Neural cell (in vitro differentiated cells): ENCODE results near the gene DLK1. TPM values are rescaled to one million over a fixed set of nuclear protein-coding genes. Genes with fewer than 3 reads are reported as not detected.

Source experiments
- H2AFZ ChIP-seq: fragments of 200-600, 300-800 bp; sonication (generic), shearing (Covaris generic); 2 replicates; pipeline ENCODE4 v1.6.0; 2014; ENCODE audit warnings: low read depth, mild to moderate bottlenecking, antibody characterized with exemption, low read length, moderate library complexity
- H3F3A ChIP-seq: fragments of 200-600 bp; shearing (Covaris generic); 2 replicates; pipeline ENCODE4 v1.6.1; 2016; ENCODE audit warnings: mild to moderate bottlenecking, moderate library complexity, mixed read lengths, antibody characterized with exemption, low read length; ENCODE audit not compliant: insufficient read depth, poor library complexity, severe bottlenecking
- H3K27ac ChIP-seq: fragments of 200-600, 300-800 bp; sonication (generic), shearing (Covaris generic); 2 replicates; pipeline ENCODE4 v1.5.1; 2014; ENCODE audit warnings: mild to moderate bottlenecking, low read length, moderate library complexity
- H3K27me3 ChIP-seq: fragments of 300-800, 200-600 bp; sonication (generic), shearing (Covaris generic); 2 replicates; pipeline ENCODE4 v1.6.0; 2014; ENCODE audit warnings: mild to moderate bottlenecking, low read depth, low read length, moderate library complexity; ENCODE audit not compliant: insufficient read depth
- H3K36me3 ChIP-seq: fragments of 300-800, 200-600 bp; sonication (generic), shearing (Covaris generic); 2 replicates; pipeline ENCODE4 v1.5.1; 2014; ENCODE audit warnings: mild to moderate bottlenecking, antibody characterized with exemption, low read length, moderate library complexity; ENCODE audit not compliant: insufficient read depth
- H3K4me2 ChIP-seq: fragments of 300-800, 200-600 bp; sonication (generic), shearing (Covaris generic); 2 replicates; pipeline ENCODE4 v1.6.0; 2014; ENCODE audit warnings: mild to moderate bottlenecking, low read length
- H3K4me3 ChIP-seq: fragments of 300-800, 200-600 bp; sonication (generic), shearing (Covaris generic); 2 replicates; pipeline ENCODE4 v1.5.1; 2014; ENCODE audit warnings: mild to moderate bottlenecking, low read length, moderate library complexity
- H3K79me2 ChIP-seq: fragments of 200-600 bp; shearing (Covaris generic); replicated peaks from 2 replicates; pipeline ENCODE4 v1.6.0; 2014; ENCODE audit warnings: mild to moderate bottlenecking, low read length, moderate library complexity; ENCODE audit not compliant: insufficient read depth
- H3K9ac ChIP-seq: fragments of 300-800, 200-600 bp; sonication (generic), shearing (Covaris generic); 2 replicates; pipeline ENCODE4 v1.6.1; 2016; ENCODE audit warnings: mild to moderate bottlenecking, low read length, mixed read lengths
- H3K9me2 ChIP-seq: fragments of 200-600 bp; shearing (Covaris generic); 2 replicates; pipeline ENCODE4 v1.6.1; 2016; ENCODE audit warnings: mild to moderate bottlenecking, low read length, mixed read lengths; ENCODE audit not compliant: insufficient read depth
- H3K9me3 ChIP-seq: fragments of 200-600, 300-800 bp; sonication (generic), shearing (Covaris generic); 2 replicates; pipeline ENCODE4 v1.6.1; 2016; ENCODE audit warnings: mild to moderate bottlenecking, mixed run types, low read length, moderate library complexity, mixed read lengths
- H4K20me1 ChIP-seq: fragments of 200-600 bp; shearing (Covaris generic); 2 replicates; pipeline ENCODE4 v1.6.1; 2016; ENCODE audit warnings: mild to moderate bottlenecking, mixed run types; ENCODE audit not compliant: insufficient read depth
- EP300 ChIP-seq: fragments of 450-650 bp; conservative IDR thresholded peaks from 2 replicates; pipeline ENCODE4 v1.6.1; 2014; ENCODE audit warnings: antibody characterized with exemption, mild to moderate bottlenecking, moderate library complexity; ENCODE audit not compliant: poor library complexity, severe bottlenecking
- EZH2 ChIP-seq: fragments of 200-600, 300-800 bp; shearing (Covaris generic), sonication (generic); IDR thresholded peaks from 2 replicates; pipeline ENCODE4 v1.6.1; 2014; ENCODE audit warnings: antibody characterized with exemption, low read length, borderline replicate concordance, mild to moderate bottlenecking; ENCODE audit not compliant: insufficient read depth, poor library complexity, severe bottlenecking
- MXI1 ChIP-seq: fragments of 450-650 bp; conservative IDR thresholded peaks from 2 replicates; pipeline ENCODE4 v1.6.1; 2014; ENCODE audit warnings: antibody characterized with exemption, mild to moderate bottlenecking; ENCODE audit not compliant: poor library complexity, severe bottlenecking
- POLR2AphosphoS5 ChIP-seq: IDR thresholded peaks from 2 replicates; pipeline ENCODE4 v1.6.1; 2012
- RAD21 ChIP-seq: fragments of 450-650 bp; conservative IDR thresholded peaks from 2 replicates; pipeline ENCODE4 v1.6.1; 2014; ENCODE audit warnings: antibody characterized with exemption, mild to moderate bottlenecking, moderate library complexity
- SMC3 ChIP-seq: fragments of 450-650 bp; conservative IDR thresholded peaks from 2 replicates; pipeline ENCODE4 v1.6.1; 2014; ENCODE audit warnings: antibody characterized with exemption, mild to moderate bottlenecking, moderate library complexity; ENCODE audit not compliant: poor library complexity
- TAF1 ChIP-seq: IDR thresholded peaks from 2 replicates; pipeline ENCODE4 v1.6.1; 2012; ENCODE audit warnings: low read depth
- polyA plus RNA-seq: library from polyadenylated mRNA; depleted of rRNA; stranded (reverse); fragments of >200 nt; gene quantifications from 2 replicates; pipeline ENCODE4 v1.2.3, GENCODE V29; 2014
- TF ChIP-seq, protein P1 (sequence below): fragments of 450-650 bp; IDR thresholded peaks from 2 replicates; pipeline ENCODE4 v1.5.1; 2014; ENCODE audit warnings: antibody characterized with exemption, mild to moderate bottlenecking, moderate library complexity; ENCODE audit not compliant: poor library complexity, severe bottlenecking
- TF ChIP-seq, protein P2 (sequence below): IDR thresholded peaks from 2 replicates; pipeline ENCODE4 v1.6.1; 2012; ENCODE audit warnings: borderline replicate concordance

Gene DLK1
- polyA plus RNA-seq, 1 donor from 2014 or later: 6.8 TPM

- Histone ChIP-seq H3K4me2 (no peak overlapping the region), H3K4me3 (no peak overlapping the region), H3K9me3 (no peaks in the 10 kb centered on the region), H3K27ac (no peak overlapping the region), H3K79me2 (no peaks in the 10 kb centered on the region), H3K27me3 (no peaks in the 10 kb centered on the region), H2AFZ (no peak overlapping the region), H4K20me1 (no peaks in the 10 kb centered on the region), H3K9ac (no peak overlapping the region), H3F3A (no peaks in the 10 kb centered on the region), H3K36me3 (no peaks in the 10 kb centered on the region), H3K9me2 (no peaks in the 10 kb centered on the region)
- TF ChIP-seq TAF1 (no peak), POLR2AphosphoS5 (no peak), RAD21 (no peak), SMC3 (no peak), MXI1 (no peak), EP300 (no peak), EZH2 (no peak)
- TF ChIP-seq, protein P1, sequence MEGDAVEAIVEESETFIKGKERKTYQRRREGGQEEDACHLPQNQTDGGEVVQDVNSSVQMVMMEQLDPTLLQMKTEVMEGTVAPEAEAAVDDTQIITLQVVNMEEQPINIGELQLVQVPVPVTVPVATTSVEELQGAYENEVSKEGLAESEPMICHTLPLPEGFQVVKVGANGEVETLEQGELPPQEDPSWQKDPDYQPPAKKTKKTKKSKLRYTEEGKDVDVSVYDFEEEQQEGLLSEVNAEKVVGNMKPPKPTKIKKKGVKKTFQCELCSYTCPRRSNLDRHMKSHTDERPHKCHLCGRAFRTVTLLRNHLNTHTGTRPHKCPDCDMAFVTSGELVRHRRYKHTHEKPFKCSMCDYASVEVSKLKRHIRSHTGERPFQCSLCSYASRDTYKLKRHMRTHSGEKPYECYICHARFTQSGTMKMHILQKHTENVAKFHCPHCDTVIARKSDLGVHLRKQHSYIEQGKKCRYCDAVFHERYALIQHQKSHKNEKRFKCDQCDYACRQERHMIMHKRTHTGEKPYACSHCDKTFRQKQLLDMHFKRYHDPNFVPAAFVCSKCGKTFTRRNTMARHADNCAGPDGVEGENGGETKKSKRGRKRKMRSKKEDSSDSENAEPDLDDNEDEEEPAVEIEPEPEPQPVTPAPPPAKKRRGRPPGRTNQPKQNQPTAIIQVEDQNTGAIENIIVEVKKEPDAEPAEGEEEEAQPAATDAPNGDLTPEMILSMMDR: no peak
- TF ChIP-seq, protein P2, sequence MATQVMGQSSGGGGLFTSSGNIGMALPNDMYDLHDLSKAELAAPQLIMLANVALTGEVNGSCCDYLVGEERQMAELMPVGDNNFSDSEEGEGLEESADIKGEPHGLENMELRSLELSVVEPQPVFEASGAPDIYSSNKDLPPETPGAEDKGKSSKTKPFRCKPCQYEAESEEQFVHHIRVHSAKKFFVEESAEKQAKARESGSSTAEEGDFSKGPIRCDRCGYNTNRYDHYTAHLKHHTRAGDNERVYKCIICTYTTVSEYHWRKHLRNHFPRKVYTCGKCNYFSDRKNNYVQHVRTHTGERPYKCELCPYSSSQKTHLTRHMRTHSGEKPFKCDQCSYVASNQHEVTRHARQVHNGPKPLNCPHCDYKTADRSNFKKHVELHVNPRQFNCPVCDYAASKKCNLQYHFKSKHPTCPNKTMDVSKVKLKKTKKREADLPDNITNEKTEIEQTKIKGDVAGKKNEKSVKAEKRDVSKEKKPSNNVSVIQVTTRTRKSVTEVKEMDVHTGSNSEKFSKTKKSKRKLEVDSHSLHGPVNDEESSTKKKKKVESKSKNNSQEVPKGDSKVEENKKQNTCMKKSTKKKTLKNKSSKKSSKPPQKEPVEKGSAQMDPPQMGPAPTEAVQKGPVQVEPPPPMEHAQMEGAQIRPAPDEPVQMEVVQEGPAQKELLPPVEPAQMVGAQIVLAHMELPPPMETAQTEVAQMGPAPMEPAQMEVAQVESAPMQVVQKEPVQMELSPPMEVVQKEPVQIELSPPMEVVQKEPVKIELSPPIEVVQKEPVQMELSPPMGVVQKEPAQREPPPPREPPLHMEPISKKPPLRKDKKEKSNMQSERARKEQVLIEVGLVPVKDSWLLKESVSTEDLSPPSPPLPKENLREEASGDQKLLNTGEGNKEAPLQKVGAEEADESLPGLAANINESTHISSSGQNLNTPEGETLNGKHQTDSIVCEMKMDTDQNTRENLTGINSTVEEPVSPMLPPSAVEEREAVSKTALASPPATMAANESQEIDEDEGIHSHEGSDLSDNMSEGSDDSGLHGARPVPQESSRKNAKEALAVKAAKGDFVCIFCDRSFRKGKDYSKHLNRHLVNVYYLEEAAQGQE: no peak
Observed at GRCh38 chr14:100735271-100735670, 8.6 kb downstream of the DLK1 start.

- H3K9me3 ChIP-seq: no peaks in the 10 kb centered on the region
- H3K9ac ChIP-seq: no peak overlapping the region
- H2AFZ ChIP-seq: no peak overlapping the region
- H3K4me2 ChIP-seq: no peak overlapping the region
- H3K27ac ChIP-seq: no peak overlapping the region
- H3K4me3 ChIP-seq: no peak overlapping the region
- no peaks in the 10 kb centered on the region for H3F3A ChIP-seq
- H4K20me1 ChIP-seq: no peaks in the 10 kb centered on the region
- H3K27me3 ChIP-seq: no peaks in the 10 kb centered on the region
- no peaks in the 10 kb centered on the region for H3K79me2 ChIP-seq
- H3K9me2 ChIP-seq: no peaks in the 10 kb centered on the region
- no peaks in the 10 kb centered on the region for H3K36me3 ChIP-seq
- TF ChIP-seq EZH2: no peak
- TF ChIP-seq, protein P2: no peak
- no peak for TF ChIP-seq TAF1
- TF ChIP-seq POLR2AphosphoS5: no peak
- no peak for TF ChIP-seq SMC3
- TF ChIP-seq MXI1: no peak
- TF ChIP-seq, protein P1: no peak
- no peak for TF ChIP-seq RAD21
- no peak for TF ChIP-seq EP300
Observed at GRCh38 chr14:100736269-100737180, 9.8 kb downstream of the DLK1 start.
